IPS-NIHi7 (cell line): ENCODE results near the gene FAHD1.

Experiments used
- DNase-seq: peaks from one replicate; pipeline ENCODE4 v3.0.0; 2012; ENCODE audit warnings: mixed read lengths; ENCODE audit errors: extremely low spot score

The FAHD1 gene

DNA sequence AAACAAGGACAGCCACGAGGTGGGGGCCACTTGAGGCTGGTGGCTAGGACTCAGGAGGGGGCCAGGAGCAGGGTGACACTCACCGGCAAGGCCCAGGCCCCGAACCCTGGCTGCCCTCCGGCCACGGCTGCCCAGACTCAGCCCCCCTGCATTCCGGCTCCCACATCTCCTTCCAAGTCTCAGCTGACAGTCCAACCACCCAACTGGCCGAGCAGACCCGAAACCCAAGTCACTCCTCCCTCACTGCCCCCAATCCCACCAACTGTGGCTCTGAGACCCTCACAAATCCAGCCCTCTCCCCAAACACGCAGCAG is 9.8 kb upstream of the FAHD1 start:
- no peak for DNase-seq

DNA sequence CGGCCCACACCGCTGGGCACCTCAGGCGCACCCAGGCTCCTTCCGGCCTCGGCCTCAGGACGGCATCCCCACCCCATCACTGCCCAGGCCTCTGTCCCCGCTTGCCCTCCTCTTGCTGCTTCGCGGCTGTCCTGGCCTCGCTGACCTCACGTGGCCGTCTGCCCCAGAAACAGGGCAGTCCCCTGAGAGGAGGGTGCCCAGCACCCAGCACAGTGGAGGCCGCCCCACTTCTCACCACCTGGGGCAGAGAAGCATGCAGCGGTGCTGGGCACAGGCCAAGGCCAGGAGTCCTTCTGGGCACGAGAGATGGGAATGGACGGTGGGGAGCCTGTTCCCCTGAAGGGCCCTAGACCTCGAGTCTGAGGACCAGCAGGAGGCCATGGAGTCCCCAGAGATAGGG is 9.3 kb upstream of the FAHD1 start:
- DNase-seq, result no peak

- no peak for DNase-seq
Measured at GRCh38 chr16:1818204-1818872, 8.7 kb upstream of the FAHD1 start.

GRCh38 chr16:1818873-1819525 is 8.0 kb upstream of the FAHD1 start:
- no peak for DNase-seq

DNA sequence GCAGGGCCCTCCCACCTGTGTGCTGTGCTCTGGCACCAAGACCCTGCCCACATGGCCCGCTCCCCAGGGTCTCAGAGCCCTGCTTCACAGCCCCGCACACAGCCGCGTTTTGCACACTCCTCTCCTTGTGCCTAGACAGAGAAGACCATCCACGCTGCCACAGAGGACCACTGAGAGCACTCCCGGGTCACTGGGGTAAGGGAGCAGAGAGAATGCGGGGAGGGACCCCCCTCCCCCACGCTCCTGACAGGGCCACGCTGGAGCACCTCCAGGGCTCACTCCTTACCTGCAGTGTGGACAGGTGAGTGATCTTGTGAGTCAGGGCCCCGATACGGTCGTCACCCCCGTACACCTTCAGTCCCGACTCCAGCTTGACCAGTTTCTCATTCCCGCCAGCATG is 7.4 kb upstream of the FAHD1 start:
- no peak for DNase-seq

GRCh38 chr16:1820096-1820945 is 6.7 kb upstream of the FAHD1 start:
- DNase-seq, result no peak

GRCh38 chr16:1820946-1821290 is 6.1 kb upstream of the FAHD1 start:
- no peak for DNase-seq

DNA sequence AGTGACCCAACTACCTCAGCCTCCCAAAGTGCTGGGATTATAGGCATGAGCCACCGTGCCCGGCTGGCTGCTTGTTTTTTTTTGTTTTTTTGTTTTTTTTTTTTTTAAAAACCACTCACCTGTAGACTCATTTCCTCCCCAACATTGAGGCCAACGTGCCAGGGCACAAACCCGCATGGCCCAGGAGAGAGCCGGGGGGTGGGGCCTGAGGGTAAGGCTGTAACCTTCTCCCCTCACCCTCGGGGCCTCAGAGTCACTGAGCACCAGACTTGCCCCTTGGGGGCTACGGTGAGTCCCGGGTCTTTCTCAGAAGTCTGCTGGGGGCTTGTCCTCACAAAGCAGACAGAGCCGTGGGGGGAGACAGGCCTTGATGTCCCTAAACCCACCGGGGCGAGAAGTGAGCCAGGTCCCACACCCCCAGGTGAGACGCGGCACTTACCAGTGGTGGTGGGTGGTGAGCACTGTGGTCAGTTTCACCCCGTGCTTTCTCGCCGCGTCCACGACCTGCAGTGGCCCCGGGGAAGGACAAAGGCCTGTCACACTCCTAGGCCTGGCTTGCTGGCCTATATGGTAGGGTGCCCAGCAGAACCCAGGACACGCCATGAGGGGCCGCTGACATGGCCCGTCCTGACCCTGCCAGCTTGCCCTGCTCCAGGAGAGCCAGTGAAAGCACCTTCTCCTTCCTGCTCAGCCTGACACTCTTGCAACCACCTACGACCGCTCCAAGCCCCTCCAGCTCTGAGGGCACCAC is 5.0 kb upstream of the FAHD1 start:
- DNase-seq, result no peak

GRCh38 chr16:1822801-1823200 is 4.2 kb upstream of the FAHD1 start:
- DNase-seq, result no peak

DNA sequence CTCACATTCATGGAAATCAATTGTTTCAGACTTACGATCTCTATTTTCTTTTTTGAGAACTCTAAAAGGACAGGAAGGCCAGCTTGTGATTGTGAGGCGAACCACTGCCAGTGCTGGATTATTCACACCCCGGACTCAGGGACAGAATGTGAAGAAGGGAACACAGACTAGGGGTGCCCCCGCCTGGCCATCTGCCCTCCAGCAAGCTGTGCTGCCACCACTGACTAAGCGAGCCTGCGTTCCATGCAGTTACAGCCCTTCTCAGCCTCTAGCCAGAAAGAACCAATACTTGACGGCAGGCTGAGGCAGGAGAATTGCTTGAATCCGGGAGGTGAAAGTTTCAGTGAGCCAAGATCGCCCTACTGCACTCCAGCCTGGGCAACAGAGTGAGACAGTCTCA is 3.2 kb upstream of the FAHD1 start:
- DNase-seq, result peak; percentile 66

- DNase-seq, result no peak
Measured at GRCh38 chr16:1825381-1825863, 1.6 kb upstream of the FAHD1 start.

GRCh38 chr16:1825864-1826690 is 929 bp upstream of the FAHD1 start:
- peak; percentile 53 for DNase-seq

GRCh38 chr16:1828645-1829410 is 1.8 kb downstream of the FAHD1 start:
- DNase-seq, result no peak

GRCh38 chr16:1830213-1830612 is 3.2 kb downstream of the FAHD1 start:
- DNase-seq, result no peak

GRCh38 chr16:1831186-1832075 is 4.4 kb downstream of the FAHD1 start:
- no peak for DNase-seq

GRCh38 chr16:1832838-1833454 is 5.9 kb downstream of the FAHD1 start:
- no peak for DNase-seq

- no peak for DNase-seq
Measured at GRCh38 chr16:1834096-1834495, 7.1 kb downstream of the FAHD1 start.

DNA sequence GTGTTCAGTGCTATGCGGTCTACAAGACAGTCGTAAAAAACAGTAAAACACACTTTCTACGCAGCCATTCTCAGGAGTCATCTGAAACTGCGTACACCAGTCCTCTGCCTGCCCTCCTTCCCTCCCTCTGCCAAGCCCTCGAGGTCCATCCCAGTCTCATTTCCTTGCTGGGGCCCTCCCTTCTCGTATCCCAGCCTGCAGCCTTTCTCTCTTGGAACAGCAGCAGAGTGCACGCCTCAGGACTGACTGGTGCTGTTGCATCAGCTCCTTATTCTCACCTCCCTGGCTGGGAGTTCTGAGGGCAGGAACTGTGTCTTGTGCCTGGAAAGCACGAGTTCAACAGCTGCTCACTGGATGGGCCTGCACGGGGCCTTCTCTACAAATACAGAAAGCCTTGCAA is 12.5 kb downstream of the FAHD1 start:
- DNase-seq, result no peak

GRCh38 chr16:1845985-1846384 is 19.0 kb downstream of the FAHD1 start:
- no peak for DNase-seq
